BJ (cell line): ENCODE measurements around the gene DHRSX. TPM values are rescaled to one million over a fixed set of nuclear protein-coding genes. Genes with fewer than 3 reads are reported as not detected.
"Not testable (repeated sequence)": the region's sequence is repeated elsewhere in the genome, so short reads cannot be mapped to it uniquely, and the experiment has no call there.

Experiments used
- CTCF ChIA-PET: fragments of 350-600 bp; formaldehyde crosslinking; extraction: SDS; loops from one replicate; lab custom pipeline; 2021; ENCODE audit warnings: antibody characterized with exemption, inconsistent platforms; lab: Yijun Ruan, JAX
- POLR2A ChIA-PET: fragments of 300-600 bp; sonication (Branson Sonifier 250); formaldehyde crosslinking; extraction: SDS; loops from one replicate; lab custom pipeline; 2021; ENCODE audit warnings: antibody characterized with exemption; lab: Charles Lee
- DNase-seq: peaks from one replicate; pipeline ENCODE4 v3.0.0-alpha.2; 2011; ENCODE audit warnings: low read depth
- H3K27me3 ChIP-seq: 2 replicates; pipeline ENCODE4 v1.6.0; 2011; ENCODE audit warnings: low read length; ENCODE audit not compliant: control insufficient read depth, insufficient read depth
- H3K36me3 ChIP-seq: 2 replicates; pipeline ENCODE4 v1.5.1; 2011; ENCODE audit warnings: low read length; ENCODE audit not compliant: control insufficient read depth, insufficient read depth
- H3K4me3 ChIP-seq: 2 replicates; pipeline ENCODE4 v1.5.1; 2011; ENCODE audit warnings: low read depth, mild to moderate bottlenecking, control low read depth, low read length
- CTCF ChIP-seq: IDR thresholded peaks from 2 replicates; pipeline ENCODE4 v1.5.1; 2011; ENCODE audit warnings: low read depth, mild to moderate bottlenecking, control low read depth, inconsistent platforms, low read length, moderate library complexity; ENCODE audit not compliant: insufficient read depth
- polyA plus RNA-seq: library from polyadenylated mRNA; depleted of rRNA; stranded (reverse); fragments of >200 nt; gene quantifications from 2 replicates; pipeline ENCODE4 v1.2.3, GENCODE V29; 2011

Gene DHRSX
- polyA plus RNA-seq, 1 experiment, result 66.2 TPM

DNA sequence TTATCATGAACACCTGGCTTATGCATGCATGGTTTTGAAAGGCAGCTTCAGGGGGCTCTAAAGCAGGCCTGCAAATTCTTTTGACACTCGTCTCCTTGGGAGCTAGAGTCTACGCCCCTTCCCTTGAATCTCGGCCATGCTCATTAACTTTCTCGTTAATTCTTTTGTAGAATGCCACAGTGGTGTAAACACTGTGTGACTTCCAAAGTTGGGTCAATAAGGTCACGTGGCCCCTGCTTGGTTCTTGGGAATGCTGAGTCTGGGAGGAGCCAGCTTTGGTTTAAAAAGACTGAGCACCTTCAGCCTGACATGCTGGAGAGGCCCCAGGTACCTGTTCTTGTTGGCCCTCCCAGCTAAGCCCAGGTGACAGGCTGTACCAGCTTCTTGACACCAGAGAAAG lies 228.4 kb downstream of the DHRSX start:
- POLR2A ChIA-PET, result no interaction called here
- no peaks in the 10 kb centered on the region; the same call in 1 of the 2 replicates for H3K36me3 ChIP-seq
- DNase-seq, result no peak

DNA sequence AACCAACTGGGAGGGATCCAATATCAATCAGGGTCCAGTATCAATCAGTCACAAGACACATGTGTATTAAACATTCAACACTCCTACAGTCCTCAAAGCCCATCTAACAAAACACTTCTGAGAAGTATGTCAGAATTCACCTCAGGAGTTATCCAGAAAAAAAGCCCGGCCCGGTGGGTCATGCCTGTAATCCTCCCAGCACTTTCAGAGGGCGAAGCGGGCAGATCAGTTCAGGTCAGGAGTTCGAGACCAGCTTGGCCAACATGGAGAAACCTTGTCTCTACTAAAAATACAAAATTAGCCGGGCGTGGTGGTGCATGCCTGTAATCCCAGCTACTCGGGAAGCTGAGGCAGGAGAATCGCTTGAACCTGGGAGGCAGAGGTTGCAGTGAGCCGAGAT lies 229.2 kb downstream of the DHRSX start:
- DNase-seq, H3K36me3 ChIP-seq, H3K27me3 ChIP-seq, POLR2A ChIA-PET, CTCF ChIA-PET, H3K4me3 ChIP-seq: not testable (repeated sequence)

More for the DNA sequence above, 228.4 kb downstream of the DHRSX start:
- TF ChIP-seq CTCF, result no peak
- no peaks in the 10 kb centered on the region for H3K27me3 ChIP-seq
- H3K4me3 ChIP-seq, result no peak overlapping the region
- CTCF ChIA-PET, result no interaction called here

DNA sequence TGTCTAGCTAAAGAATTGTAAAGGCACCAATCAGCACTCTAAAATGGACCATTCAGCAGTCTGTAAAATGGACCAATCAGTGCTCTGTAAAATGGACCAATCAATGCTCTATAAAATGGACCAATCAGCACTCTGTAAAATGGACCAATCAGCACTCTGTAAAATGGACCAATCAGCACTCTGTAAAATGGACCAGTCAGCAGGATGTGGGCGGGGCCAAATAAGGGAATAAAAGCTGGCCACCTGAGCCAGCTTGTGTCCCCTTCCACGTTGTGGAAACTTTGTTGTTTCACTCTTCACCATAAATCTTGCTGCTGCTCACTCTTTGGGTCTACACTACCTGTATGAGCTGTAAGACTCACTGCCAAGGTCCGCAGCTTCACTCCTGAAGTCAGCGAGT lies 230.0 kb downstream of the DHRSX start:
- DNase-seq, CTCF ChIA-PET, H3K4me3 ChIP-seq, POLR2A ChIA-PET, H3K36me3 ChIP-seq, H3K27me3 ChIP-seq: not testable (repeated sequence)

- CTCF ChIA-PET, result no interaction called here
- DNase-seq, result no peak
- POLR2A ChIA-PET, result no interaction called here
- H3K4me3 ChIP-seq, result no peak overlapping the region
- H3K27me3 ChIP-seq, result no peaks in the 10 kb centered on the region
- H3K36me3 ChIP-seq, result peaks cover 16% of the 10 kb centered on the region
- no peak for TF ChIP-seq CTCF
Measured at GRCh38 chrX:2267890-2268289, 232.9 kb downstream of the DHRSX start.

DNA sequence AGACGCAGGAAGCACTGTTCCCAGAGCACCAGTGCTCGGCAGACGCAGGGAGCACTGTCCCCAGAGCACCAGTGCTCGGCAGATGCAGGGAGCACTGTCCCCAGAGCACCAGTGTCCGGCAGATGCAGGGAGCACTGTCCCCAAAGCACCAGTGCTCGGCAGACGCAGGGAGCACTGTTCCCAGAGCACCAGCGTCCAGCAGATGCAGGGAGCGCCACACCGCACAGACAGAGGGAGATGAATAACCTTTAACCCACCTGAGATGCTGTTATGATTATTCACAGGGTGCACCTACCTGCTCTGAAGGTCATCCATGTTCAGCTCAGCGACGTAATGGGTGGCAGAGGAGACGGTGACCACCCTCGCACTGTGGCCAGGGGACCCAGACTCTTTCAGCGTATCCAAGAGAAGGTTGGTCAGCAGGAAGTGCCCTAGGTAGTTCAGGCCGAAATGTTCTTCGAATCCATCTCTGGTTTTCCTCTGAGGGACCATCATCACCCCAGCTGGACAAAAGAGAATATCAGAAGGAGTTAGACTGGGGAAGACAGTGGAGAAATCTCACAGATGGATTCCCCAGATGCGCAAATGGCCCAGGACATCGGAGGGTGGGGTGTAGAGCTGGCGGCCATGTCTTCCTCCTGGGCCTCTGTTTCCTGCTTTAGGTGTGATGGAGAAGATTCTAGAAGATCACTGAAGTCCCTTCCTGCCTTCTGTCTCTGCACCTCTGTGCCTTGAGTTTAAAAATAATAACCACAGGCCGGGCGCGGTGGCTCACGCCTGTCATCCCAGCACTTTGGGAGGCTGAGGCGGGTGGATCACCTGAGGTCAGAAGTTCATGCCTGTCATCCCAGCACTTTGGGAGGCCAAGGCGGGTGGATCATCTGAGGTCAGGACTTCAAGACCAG lies 234.1 kb downstream of the DHRSX start:
- Histone ChIP-seq H3K27me3 (no peaks in the 10 kb centered on the region), H3K36me3 (peaks cover 16% of the 10 kb centered on the region), H3K4me3 (no peak overlapping the region)
- DNase-seq, result no peak
- no peak for TF ChIP-seq CTCF
- ChIA-PET CTCF (no interaction called here), POLR2A (no interaction called here)

GRCh38 chrX:2265658-2266444 lies 234.9 kb downstream of the DHRSX start:
- CTCF ChIA-PET, H3K4me3 ChIP-seq, DNase-seq, POLR2A ChIA-PET, H3K27me3 ChIP-seq: not testable (repeated sequence)
- H3K36me3 ChIP-seq, result peaks cover 16% of the 10 kb centered on the region
